Stimulated activated CD4-positive, alpha-beta T cell treated with anti-CD3 and anti-CD28 coated beads, TNF-alpha, amount 100 ng/mL, for 24 hours (primary cell): ENCODE data around the gene CDK8.

Experiments used
- DNase-seq, 3 experiments: peaks; one replicate each; pipeline ENCODE4 v3.0.0-alpha.2; 2020; ENCODE audit warnings: low read depth in 3 of 3

CDK8 gene

DNA sequence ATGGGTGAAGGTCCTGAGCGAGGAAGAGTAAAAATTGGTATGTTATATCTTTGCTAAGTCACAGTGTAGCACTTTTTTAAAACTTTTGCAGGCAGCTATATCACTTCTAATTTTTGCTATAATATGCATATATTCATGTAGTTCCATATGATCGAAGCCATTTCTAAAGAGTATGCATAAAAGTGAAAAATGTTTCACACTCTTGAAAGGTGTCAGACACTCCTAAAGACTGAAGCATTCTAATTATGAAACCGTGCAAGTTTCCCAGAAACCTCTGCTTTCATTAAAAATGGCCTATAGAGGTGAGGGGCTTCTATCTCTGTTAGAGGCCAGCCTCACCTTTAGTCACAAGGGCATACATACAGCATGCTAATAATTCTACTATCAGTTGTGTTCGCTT, 128.9 kb downstream of the CDK8 start:
- DNase-seq, result no peak

DNA sequence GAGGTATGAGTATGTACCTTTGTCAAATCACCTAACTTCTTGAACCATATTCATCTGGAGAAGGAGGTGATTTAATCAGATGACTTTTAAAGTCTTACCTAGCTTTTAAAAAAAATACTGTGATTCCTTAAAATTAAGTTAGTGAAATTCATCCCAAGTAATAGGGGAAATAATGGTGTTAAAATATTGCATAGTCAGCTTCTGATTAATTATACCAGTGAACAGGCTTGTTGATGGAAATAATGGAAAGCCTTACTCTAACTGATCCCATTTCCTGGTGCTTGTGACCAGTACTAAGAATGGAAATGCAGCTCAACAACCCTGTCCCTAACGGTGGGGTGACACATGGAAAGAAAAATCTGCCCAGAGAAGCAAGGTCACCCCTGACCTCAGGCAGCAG, 130.7 kb downstream of the CDK8 start:
- no peak for DNase-seq

DNA sequence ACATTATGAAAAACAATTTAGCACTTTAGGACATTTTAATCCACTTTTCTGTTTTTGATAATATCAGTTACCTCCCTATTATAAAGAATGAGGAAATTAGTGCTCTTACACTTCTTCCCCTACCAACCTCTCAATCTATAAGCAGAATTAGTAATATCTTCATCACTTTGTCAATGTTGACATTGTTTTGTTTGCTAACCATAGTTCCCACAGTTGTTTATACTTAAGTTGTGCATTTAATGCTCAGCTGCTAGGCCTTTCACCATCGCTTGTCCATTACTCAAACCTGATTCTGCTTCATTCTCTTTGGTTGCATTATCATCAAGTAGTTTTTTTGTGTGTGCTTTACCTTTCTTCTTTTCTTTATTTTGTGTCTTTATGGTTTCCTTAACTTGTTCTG, 132.1 kb downstream of the CDK8 start:
- DNase-seq, result no peak

DNA sequence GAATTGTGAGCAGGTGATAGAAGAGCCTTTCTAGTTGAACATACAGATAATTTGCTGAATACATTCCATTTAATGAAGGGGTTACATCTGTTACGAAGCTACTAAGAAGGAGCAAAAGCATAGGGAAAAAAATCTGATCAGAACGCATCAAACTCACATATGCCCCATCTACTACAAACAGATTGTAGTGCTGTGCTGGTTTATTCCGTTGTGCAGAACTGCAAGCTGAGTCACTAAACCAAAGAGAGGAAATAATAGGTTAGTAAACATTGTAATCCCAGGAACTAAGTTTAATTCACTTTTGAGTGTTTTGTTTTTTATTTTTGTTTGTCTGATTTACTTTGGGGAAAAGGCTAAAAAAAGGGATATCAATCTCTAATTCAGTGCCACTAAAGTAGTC, 136.3 kb downstream of the CDK8 start:
- DNase-seq, result no peak

DNA sequence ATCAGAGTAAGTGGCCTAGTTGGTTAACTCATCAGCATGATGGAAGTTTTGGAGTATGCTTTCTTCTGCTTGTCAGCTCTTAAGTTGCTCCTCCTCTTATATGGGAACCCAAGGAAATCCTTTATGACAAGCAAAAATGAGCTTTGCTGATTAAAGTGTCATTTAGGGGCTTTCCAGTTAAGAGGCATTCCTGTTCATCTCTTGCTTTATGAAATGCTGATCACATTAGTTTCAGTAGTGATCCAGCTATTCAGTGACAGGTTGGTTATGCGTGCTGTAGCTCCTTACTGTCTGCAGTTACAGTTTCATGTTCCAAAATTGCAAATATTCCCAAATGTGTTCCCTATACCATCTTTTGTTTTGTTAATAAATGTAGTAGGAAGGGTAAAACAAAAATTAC, 146.6 kb downstream of the CDK8 start:
- no peak for DNase-seq

DNA sequence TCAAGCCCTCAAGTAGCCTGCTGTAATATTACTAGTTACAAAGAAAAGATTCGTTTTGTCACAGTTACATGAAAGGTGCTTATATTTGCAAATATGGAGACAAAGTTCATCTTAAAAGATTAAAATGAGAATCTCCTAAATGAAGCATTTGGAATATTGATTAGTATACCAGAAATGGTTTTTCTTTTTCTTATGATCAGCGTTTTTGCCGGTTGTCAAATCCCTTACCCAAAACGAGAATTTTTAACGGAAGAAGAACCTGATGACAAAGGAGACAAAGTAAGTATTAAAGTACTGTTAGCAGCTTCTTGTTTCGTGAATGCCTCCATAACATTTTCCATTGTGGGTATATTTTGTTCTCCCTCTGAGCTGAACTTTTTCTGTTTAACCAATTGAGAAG, 147.1 kb downstream of the CDK8 start:
- no peak for DNase-seq

DNA sequence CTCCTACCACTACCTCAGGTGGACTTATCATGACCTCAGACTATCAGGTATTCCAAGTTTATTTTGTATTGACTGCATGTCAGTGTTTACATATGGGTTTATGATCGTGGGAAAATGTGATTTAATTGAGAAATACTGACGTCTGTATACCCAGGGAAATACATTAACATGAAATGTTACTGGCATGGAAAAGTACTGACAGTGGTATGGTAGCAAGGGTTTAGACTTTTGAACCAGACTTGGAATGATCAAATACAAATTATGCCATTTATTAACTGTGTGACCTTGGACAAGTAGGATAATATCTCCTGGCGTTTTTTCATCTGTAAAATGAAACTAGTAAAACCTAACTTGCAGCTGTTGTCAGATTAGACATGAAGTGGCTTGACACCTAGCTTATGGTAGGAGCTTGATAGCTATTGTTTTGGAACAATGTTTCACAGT, 147.7 kb downstream of the CDK8 start:
- DNase-seq, result no peak

DNA sequence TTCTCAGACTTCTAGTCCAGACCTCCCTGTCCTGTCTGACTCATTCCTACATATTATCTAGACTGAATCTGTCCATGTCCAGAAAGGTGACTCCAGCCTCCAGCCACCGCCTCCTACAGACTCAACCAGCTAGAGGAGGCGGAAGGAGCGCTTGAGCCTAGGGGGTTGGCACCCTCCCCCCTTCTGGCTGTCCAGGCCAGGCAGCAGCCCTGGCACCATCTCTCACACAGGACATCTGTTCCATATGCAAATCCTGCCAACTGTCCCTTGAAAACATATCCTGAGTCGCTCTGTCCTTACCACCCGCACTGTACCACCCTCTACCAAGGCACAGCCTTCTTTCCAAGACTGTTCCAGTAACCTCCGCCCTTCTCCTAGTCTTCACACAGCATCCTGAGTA, 152.9 kb downstream of the CDK8 start:
- DNase-seq, result no peak

DNA sequence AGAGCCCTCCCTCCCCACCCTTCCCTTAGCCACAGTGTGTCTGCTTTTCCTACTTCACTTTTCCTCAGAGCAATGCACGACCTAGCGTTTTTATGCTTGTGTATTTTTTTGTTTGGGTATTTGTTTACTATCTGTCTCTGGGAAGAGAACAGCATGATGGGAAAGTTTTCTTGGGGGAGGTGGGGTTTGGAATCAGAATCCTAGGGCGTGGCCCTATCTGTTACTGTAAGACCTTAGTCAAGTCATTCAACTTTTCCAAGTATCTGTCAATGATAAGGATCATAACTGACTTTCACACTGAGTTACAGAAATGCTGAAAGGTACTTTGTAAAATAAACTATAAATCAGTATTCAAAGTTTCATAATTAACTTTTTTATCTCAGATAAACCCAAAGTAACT, 157.3 kb downstream of the CDK8 start:
- DNase-seq, result no peak

DNA sequence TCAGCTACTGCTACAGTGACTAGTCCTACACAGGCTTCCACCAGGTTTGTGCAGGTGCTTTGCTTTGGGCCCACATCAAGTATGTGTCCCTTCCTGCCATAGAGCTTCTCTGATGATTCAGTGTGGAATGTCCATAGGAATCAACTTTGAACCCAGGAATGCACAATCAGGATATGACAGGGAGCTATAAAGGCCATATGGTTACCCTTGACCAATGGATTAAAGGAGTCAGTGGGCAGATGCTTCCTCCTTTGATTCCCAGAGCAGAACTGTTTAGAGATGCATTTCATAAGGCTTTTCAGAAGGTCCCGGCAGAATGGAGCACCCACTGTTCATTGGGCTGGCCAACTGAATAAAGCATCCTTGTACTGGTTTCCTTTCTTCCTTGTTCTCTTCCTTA, 158.3 kb downstream of the CDK8 start:
- no peak for DNase-seq

DNA sequence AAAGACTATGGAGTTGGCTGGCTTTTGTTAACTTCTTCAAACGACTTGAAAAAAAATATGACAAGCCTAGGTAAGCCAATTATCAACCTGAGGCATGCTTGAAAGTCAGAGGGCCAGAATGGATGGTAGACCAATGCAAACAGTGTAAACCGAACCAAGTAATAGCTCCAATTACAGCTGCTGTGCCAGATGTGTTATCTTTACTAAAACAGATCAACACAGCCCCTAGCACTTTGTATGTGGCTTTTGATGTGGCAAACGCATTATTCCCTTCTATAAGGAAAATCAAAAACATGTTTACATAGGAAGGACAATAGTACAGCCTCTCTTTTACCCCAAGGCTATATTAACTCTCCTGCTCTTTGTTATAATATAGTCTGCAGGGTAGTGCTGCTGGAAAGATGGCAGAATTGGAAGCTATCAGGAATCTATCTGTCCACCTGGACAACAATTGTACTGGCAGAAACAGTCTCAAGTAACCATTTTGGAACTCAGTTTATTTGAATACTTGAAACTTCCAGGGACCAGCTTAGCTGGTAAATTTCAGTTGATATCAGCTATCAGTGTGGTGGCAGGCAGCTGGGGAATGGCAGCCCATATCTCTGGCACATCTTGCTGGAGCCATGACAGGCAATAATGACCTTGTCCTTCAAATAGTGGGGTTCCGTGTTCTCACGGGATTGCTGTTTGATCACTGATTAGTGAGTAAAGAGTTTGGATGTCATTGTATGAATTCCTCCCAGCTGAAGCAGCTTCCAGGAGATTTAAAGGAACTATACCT, 159.2 kb downstream of the CDK8 start:
- no peak for DNase-seq

DNA sequence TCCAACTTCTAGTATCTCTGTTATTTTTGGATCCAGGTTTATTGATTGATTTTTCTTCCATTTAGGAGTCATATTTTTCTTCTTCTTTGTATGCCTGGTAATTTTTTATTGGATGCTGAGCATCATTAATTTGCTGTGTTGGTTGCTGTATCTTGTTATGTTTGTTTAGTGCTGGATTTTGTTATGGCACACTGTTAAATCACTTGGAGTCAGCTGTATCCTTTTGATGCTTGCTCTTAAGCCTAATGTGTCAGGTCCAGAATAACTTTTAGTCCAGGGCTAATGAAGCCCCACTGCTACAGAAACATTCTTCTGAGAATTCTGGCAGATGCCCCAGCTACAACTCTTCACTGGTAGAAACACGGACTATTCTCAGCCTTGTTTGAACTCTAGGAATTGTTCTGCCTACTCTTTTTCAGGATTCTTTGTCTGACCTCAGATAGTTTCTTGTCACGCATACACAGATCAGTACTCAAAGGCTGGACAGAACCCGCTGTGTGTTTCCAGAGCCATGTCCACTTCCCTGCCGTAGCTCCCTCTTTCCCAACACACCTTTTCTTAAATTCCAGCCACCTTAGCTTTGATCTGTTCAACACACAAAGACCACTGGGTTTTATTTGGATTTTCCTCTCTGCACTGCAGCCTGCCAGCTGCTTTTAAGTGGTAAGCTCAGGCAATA, 166.5 kb downstream of the CDK8 start:
- DNase-seq, result no peak

DNA sequence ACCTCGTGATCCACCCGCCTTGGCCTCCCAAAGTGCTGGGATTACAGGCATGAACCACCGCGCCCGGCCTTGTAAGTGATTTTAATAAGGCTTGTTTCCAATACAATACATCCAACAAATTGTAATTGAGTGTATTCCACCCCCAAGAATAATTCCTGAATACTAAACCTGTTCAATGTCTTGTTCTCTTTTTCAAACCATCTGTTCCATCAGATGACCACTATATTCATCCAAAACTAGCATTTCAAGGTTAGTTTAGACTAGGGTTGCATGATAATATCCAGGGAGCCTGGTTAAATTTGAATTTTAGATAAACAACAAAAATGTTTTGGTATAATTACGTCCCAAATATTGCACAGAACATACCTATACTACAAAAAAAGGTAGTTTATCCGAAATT, 168.1 kb downstream of the CDK8 start:
- no peak for DNase-seq

DNA sequence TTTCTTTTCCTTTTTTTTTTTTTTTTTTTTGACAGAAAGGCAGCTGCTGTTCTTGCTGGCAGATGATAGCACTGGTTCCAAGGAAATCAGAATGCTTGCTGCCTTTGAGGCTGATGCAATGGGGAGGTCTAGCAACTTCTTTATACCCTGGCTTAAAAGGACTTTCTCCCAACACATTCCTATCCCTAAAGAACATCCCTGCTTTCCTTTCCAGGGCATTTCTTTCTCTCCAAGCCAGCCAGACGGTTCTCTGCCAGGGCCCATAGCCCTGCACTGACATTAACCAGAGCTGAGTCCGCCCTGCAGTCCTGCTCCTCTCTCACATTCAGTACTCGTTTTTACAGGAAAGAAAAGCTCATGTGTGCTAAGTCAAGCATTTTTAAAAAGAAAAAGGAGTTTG, 169.7 kb downstream of the CDK8 start:
- DNase-seq, result no peak

DNA sequence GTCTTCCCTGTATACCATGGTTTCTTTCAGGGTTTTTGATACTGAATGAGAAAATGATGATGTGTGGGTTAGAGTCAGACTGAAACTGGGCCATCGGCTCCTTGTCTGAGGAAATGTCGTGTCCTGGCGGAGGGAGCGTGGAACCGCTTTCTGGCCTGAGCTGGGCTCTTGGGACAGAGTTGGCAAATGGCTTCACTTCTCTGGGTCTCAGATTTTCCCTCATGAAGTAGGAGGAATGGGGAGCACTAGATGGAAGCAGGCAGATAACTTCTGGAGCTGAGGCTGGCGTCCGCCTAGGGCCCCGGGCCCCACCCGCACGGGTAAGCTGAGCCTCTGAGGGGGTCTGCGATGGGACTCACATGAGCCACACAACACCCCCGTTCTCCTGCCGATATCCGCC, 170.3 kb downstream of the CDK8 start:
- no peak for DNase-seq

DNA sequence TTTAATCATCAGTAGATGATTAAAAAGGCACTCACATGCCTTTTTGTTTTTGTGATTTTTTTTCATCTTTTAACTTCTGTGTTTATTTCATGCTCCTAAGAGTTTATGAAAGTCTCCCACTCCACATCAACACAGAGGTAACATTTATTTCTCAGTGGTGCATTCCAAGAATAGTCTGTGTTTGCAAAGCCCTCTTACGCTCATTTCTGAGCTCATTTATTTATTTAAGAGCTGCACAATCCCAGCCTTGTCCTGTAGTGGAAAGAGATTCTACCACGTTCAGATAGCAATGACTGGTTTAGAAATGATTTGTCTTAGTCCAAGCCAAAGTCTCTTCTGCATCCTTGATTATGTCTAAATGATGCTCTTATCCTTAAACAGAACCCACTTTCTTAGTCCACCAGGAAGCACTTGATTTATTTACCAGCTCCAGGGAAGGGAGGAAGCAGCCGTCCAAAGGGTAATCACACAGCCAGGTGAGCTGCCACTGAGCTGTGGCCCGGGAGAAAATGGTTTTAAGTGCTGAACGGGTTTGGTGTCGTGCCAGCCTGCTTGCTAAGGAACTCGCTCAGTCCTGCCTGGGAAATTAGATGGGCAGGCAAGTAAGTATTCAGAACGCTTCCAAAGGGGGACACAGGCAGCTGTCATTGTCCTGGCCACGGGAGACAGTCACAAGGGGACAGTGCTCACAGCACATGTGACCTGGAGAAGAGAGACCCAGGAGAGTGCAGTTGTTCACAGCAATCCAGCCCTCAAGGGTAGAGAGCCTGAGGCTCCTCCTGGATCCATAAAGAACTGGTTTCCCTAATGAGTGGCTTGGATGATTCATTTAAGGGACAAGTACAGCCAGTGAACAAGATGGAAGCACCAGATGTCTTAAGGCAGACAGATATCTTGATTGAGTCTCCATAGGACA, 171.8 kb downstream of the CDK8 start:
- no peak for DNase-seq

DNA sequence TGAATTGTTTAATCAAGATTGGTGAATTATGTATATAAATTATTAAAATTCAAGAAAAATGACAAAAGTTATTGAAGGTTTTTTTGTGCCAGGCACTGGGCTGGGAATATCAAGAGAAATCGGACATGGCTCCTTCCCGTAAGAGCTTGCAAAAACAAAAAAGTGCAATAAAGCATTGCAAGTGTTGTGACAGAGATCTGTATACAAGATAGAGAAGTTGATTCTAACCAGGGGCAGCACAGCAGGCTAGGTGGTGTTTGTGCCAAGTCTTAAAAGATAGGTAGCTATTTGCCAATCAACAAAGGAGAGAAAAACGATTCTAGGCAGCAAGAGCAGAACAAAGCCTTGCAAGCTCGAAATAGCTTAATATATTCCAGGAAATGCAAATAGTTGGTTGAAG, 179.8 kb downstream of the CDK8 start:
- DNase-seq, result no peak

DNA sequence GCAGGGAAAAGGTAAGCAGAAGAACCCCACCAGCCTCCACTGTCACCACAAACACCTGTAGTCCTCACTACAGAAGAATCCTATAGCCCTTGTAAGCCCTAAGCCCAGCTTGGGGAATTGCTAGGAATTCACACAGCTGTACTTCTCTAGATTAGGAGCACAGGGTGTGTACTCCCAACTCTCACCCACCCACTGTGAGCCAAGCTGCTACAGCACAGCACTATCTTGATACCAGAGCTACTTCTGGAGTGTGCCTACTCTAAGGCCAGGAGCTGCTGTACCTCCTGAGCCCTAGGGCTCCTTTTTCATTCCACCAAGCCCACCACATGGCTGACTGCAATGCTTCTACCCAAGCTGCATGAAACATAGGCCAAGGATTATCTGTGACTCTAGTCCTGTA, 181.2 kb downstream of the CDK8 start:
- no peak for DNase-seq

DNA sequence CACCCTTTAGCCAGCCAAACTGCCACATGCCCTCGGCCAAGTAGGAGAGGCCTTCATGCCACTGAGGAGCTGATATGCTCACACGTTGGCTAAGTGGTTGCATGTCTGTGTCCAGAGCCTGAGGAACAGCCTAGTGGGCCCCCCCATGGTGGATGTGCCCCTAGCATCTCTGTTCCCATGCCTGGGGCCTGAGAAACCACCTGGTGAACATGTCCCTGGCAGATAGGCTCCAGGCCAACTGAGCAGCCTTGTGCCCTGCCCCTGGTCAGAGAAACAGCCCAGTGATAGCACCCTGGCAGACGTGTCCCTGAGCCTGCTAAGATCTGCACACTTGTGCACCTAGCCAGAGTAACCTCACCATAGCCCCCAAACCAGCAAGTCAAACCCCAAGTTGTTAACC, 181.7 kb downstream of the CDK8 start:
- DNase-seq, result no peak

DNA sequence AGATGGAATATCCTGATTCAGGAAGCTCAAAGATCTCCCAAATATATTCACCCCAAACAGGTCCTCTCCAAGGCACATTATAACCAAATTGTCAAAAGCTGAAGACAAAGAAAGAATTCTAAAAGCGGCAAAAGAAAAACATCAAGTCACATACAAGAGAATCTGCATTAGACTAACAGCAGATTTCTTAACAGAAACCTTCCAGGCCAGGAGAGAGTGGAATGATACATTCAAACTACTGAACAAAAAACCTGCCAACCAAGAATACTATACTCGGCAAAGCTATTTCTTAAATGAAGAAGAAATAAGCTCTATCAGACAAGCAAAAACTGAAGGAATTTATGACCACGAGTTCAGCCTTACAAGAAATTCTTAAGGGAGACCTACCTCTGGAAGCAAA, 183.0 kb downstream of the CDK8 start:
- DNase-seq, result no peak

DNA sequence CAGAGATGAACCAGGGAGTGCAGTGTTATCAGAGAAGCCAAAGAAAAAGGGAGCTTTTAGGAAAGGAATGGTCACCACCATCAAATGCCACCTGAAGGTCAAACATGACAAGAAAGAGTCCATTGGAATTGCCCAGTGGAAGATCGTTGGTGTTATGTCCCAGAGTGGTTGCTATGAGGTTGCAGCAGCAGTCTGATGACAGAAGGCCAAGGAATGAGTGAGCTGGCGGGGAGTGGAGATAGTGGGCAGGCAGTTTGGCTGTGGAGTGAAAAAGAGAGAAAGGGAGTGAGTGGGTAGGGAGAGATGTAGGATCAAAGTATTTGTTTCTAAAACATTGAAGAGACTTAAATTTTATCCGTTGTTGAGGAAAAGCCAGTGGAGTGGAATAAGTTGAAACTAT, 186.2 kb downstream of the CDK8 start:
- DNase-seq, result no peak

DNA sequence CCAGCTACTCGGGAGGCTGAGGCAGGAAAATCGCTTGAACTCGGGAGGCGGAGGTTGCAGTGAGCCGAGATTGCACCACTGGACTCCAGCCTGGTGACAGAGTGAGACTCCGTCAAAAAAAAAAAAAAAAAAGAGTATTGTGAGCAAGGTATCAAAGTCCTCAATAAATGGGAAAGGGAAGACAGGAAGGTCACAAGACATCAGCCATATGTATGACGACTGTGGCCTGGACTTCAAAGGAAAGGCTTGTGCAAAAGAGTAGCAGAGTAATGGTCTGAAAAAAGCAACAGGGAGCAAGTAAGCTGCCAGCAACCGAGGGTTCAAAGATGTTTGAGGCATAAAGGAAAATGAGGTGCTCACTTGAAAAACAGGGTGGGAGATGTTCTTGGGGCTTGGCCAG, 187.5 kb downstream of the CDK8 start:
- DNase-seq, result no peak

DNA sequence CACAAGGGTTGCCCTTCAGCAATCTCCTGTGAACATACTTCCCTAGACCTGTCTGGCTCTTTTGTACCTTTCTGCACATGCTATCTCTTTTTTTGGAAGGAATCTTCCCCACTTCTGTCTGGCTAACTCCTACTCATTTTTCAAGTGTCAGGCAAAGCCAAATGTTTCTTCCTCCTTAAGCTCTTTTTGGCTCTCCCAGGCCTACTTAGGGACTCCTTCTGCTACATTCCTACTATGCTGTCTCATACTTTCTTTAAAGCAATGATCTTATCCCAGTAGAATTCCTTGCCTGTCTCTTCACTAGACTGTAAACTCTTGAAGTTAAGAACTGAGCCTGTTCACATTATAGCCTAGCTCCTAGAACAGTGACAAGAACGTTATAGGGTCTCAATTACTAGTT, 188.6 kb downstream of the CDK8 start:
- DNase-seq, result no peak
